ENCODE results near the gene KCNG2. TPM values are rescaled to one million over a fixed set of nuclear protein-coding genes. Genes with fewer than 3 reads are reported as not detected.

Gene KCNG2
- polyA plus RNA-seq, 1 of the 3 experiments (the other 2 are of a cell fraction) = not detected

DNA sequence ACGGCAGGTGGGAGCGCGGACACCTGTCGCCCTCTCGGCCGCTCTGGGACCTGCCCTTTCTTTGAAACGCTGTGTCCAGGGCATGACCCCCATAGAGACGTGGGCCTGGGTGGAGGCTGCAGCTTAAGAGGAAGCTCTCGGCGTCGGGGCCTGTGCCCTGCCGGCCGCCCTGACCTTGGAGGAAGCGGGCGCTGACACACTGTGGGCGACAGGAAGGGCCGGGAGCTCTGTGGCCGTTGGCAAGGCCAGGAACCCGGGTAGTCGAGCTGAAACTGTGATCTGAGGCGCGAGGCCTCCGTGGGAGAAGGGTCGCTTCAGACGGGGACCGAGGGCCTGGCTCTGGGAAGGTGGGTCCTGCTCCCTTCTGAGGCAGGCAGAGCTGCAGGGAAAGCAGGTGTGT, 28.2 kb downstream of the KCNG2 start:
- Histone ChIP-seq H3F3A (replicated peaks; ENCODE audit: insufficient read depth) (no peaks in the 10 kb centered on the region), H3K9ac (no peak overlapping the region), H3K9me3 (no peaks in the 10 kb centered on the region), H4K20me1 (ENCODE audit: insufficient read depth) (no peaks in the 10 kb centered on the region), H3K27me3 (ENCODE audit: insufficient read depth) (peaks cover 42% of the 10 kb centered on the region), H2AFZ (ENCODE audit: low read depth) (no peak overlapping the region), H3K4me2 (no peak overlapping the region), H3K9me2 (no peaks in the 10 kb centered on the region), H3K4me3 (ENCODE audit: low read depth in 2 of 2, low read length in 1 of 2) (no peak overlapping the region), H3K79me2 (ENCODE audit: insufficient read depth) (no peaks in the 10 kb centered on the region), H3K4me1 (ENCODE audit: control insufficient read depth in 1 of 2, insufficient read depth in 2 of 2, low read depth in 1 of 2, low read length in 1 of 2) (no peaks in the 10 kb centered on the region), H3K36me3 (replicated peaks in 1 of 2; ENCODE audit: control insufficient read depth in 1 of 2, insufficient read depth in 2 of 2, low read length in 1 of 2) (no peaks in the 10 kb centered on the region), H3K27ac (ENCODE audit: low read depth in 2 of 2, low read length in 1 of 2) (no peak overlapping the region)
- TF ChIP-seq, protein P1, sequence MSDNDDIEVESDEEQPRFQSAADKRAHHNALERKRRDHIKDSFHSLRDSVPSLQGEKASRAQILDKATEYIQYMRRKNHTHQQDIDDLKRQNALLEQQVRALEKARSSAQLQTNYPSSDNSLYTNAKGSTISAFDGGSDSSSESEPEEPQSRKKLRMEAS (IDR thresholded peaks at IDR 0.05; ENCODE audit: low read depth) = no peak
- TF ChIP-seq FOXM1 (IDR thresholded peaks at IDR 0.05; ENCODE audit: low read depth) (no peak), CHD2 (IDR thresholded peaks at IDR 0.05; ENCODE audit: low read length, partially characterized antibody) (no peak)
- TF ChIP-seq, protein P2, sequence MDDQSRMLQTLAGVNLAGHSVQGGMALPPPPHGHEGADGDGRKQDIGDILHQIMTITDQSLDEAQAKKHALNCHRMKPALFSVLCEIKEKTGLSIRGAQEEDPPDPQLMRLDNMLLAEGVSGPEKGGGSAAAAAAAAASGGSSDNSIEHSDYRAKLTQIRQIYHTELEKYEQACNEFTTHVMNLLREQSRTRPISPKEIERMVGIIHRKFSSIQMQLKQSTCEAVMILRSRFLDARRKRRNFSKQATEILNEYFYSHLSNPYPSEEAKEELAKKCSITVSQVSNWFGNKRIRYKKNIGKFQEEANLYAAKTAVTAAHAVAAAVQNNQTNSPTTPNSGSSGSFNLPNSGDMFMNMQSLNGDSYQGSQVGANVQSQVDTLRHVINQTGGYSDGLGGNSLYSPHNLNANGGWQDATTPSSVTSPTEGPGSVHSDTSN (IDR thresholded peaks at IDR 0.05) = no peak
- TF ChIP-seq, protein P3, sequence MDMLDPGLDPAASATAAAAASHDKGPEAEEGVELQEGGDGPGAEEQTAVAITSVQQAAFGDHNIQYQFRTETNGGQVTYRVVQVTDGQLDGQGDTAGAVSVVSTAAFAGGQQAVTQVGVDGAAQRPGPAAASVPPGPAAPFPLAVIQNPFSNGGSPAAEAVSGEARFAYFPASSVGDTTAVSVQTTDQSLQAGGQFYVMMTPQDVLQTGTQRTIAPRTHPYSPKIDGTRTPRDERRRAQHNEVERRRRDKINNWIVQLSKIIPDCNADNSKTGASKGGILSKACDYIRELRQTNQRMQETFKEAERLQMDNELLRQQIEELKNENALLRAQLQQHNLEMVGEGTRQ (IDR thresholded peaks at IDR 0.05; ENCODE audit: borderline replicate concordance, low read depth, low read length) = no peak
- TF ChIP-seq, protein P4, sequence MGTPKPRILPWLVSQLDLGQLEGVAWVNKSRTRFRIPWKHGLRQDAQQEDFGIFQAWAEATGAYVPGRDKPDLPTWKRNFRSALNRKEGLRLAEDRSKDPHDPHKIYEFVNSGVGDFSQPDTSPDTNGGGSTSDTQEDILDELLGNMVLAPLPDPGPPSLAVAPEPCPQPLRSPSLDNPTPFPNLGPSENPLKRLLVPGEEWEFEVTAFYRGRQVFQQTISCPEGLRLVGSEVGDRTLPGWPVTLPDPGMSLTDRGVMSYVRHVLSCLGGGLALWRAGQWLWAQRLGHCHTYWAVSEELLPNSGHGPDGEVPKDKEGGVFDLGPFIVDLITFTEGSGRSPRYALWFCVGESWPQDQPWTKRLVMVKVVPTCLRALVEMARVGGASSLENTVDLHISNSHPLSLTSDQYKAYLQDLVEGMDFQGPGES (IDR thresholded peaks at IDR 0.05; ENCODE audit: low read depth, low read length) = no peak
- WGBS (ENCODE audit: low lambda C conversion rate) = 40% methylated on average over 6 of the region's 26 CpGs
- DNase-seq = no peak
- ChIA-PET POLR2A (no interaction called here), CTCF (no interaction called here)

DNA sequence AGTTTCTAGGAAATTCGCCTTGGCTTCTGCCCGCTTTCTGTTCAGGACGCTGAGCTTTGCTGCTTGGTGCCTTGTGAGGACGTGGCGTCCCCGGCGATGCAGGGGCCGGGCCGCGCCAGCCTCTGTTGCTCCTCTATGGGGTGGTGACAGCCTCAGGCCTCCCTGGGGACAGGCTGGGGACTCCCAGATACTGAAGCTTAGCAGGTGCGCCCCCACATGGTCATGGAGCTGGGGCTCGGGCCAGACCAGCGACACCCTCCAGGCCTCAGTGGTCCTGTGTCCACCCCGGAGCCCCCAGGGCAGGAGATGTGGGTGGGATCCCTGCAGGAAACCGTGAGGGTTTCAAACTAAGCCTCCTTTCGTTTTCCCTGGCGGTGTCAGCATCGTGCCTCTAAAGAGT, 29.2 kb downstream of the KCNG2 start:
- ChIA-PET CTCF (no interaction called here), POLR2A (no interaction called here)
- no peak for DNase-seq
- no peak overlapping the region for H3K4me2 ChIP-seq
- H3K9me3 ChIP-seq = no peaks in the 10 kb centered on the region
- peaks cover 33% of the 10 kb centered on the region for H3K27me3 ChIP-seq (ENCODE audit: insufficient read depth)
- H3K4me1 ChIP-seq (ENCODE audit: control insufficient read depth in 1 of 2, insufficient read depth in 2 of 2, low read depth in 1 of 2, low read length in 1 of 2) = no peaks in the 10 kb centered on the region
- H3K9me2 ChIP-seq = no peaks in the 10 kb centered on the region
- H3K27ac ChIP-seq (ENCODE audit: low read depth in 2 of 2, low read length in 1 of 2) = no peak overlapping the region
- whole genome bisulfite sequencing (ENCODE audit: low lambda C conversion rate) = 52% methylated on average over 11 of the region's 18 CpGs
- H2AFZ ChIP-seq (ENCODE audit: low read depth) = no peak overlapping the region
- H3F3A ChIP-seq (replicated peaks; ENCODE audit: insufficient read depth) = no peaks in the 10 kb centered on the region
- H3K79me2 ChIP-seq (ENCODE audit: insufficient read depth) = no peaks in the 10 kb centered on the region
- no peaks in the 10 kb centered on the region for H4K20me1 ChIP-seq (ENCODE audit: insufficient read depth)
- H3K4me3 ChIP-seq (ENCODE audit: low read depth in 2 of 2, low read length in 1 of 2) = no peak overlapping the region
- TF ChIP-seq FOSL2 (IDR thresholded peaks at IDR 0.05; ENCODE audit: borderline replicate concordance, low read depth) = no peak
- no peak overlapping the region for H3K9ac ChIP-seq
- no peaks in the 10 kb centered on the region for H3K36me3 ChIP-seq (replicated peaks in 1 of 2; ENCODE audit: control insufficient read depth in 1 of 2, insufficient read depth in 2 of 2, low read length in 1 of 2)

DNA sequence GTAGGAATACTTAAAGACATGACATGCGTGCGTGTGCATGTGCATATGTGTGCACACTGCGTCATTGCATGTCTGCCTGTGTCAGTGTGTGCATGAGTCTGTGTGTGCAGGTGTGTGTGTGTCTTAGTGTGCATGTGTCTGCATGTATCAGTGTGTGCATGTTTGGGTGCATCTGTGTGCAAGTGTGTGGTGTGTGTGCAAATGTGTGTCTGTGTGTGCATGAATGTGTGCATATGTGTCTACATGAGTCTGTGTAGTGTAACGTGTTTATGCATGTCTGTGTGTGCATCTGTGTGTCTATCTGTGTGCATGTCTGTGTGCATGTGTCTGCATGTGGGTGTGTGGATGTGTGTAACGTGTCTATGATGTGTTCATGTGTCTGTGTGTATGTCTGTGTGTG, 30.5 kb downstream of the KCNG2 start:
- no peak overlapping the region for H3K27ac ChIP-seq (ENCODE audit: low read depth in 2 of 2, low read length in 1 of 2)
- peaks cover 29% of the 10 kb centered on the region for H3K27me3 ChIP-seq (ENCODE audit: insufficient read depth)
- ChIA-PET POLR2A (no interaction called here), CTCF (no interaction called here)
- H3K9me2 ChIP-seq = no peaks in the 10 kb centered on the region
- DNase-seq = no peak
- no peak overlapping the region for H3K9ac ChIP-seq
- 38% methylated on average over 5 of the region's 5 CpGs for WGBS (ENCODE audit: low lambda C conversion rate)
- no peaks in the 10 kb centered on the region for H3K36me3 ChIP-seq (replicated peaks in 1 of 2; ENCODE audit: control insufficient read depth in 1 of 2, insufficient read depth in 2 of 2, low read length in 1 of 2)
- no peaks in the 10 kb centered on the region for H3F3A ChIP-seq (replicated peaks; ENCODE audit: insufficient read depth)
- H3K9me3 ChIP-seq = no peaks in the 10 kb centered on the region
- H3K4me3 ChIP-seq (ENCODE audit: low read depth in 2 of 2, low read length in 1 of 2) = no peak overlapping the region
- H2AFZ ChIP-seq (ENCODE audit: low read depth) = no peak overlapping the region
- no peaks in the 10 kb centered on the region for H3K4me1 ChIP-seq (ENCODE audit: control insufficient read depth in 1 of 2, insufficient read depth in 2 of 2, low read depth in 1 of 2, low read length in 1 of 2)
- H3K4me2 ChIP-seq = no peak overlapping the region
- no peaks in the 10 kb centered on the region for H3K79me2 ChIP-seq (ENCODE audit: insufficient read depth)
- H4K20me1 ChIP-seq (ENCODE audit: insufficient read depth) = no peaks in the 10 kb centered on the region
- TF ChIP-seq MXI1 (IDR thresholded peaks at IDR 0.05; ENCODE audit: low read depth, low read length) = no peak
- no peak for TF ChIP-seq FOSL2 (IDR thresholded peaks at IDR 0.05; ENCODE audit: borderline replicate concordance, low read depth)
- TF ChIP-seq, protein P3 (IDR thresholded peaks at IDR 0.05; ENCODE audit: borderline replicate concordance, low read depth, low read length) = no peak
- TF ChIP-seq SIN3A (IDR thresholded peaks at IDR 0.05; ENCODE audit: borderline replicate concordance, low read depth, low read length) = no peak
- TF ChIP-seq, protein P4 (IDR thresholded peaks at IDR 0.05; ENCODE audit: low read depth, low read length) = no peak
- TF ChIP-seq, protein P5, sequence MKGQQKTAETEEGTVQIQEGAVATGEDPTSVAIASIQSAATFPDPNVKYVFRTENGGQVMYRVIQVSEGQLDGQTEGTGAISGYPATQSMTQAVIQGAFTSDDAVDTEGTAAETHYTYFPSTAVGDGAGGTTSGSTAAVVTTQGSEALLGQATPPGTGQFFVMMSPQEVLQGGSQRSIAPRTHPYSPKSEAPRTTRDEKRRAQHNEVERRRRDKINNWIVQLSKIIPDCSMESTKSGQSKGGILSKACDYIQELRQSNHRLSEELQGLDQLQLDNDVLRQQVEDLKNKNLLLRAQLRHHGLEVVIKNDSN (IDR thresholded peaks at IDR 0.05; ENCODE audit: borderline replicate concordance, low read depth) = no peak
- no peak for TF ChIP-seq EP300 (IDR thresholded peaks at IDR 0.05; ENCODE audit: borderline replicate concordance in 1 of 2, low read depth in 1 of 2, low read length in 1 of 2)
- TF ChIP-seq POLR2AphosphoS5 (IDR thresholded peaks at IDR 0.05; ENCODE audit: low read depth, low read length) = no peak

Data from SK-N-SH (cell line).